GM12875 (cell line): Measurements from ENCODE around the gene EGFL8.

Source experiments
- H3K4me3 ChIP-seq: one replicate; pipeline ENCODE4 v1.5.1; 2011; ENCODE audit warnings: low read depth, low read length, control low read depth
- CTCF ChIP-seq: IDR thresholded peaks from 2 replicates; pipeline ENCODE4 v1.5.1; 2011; ENCODE audit warnings: low read depth, mild to moderate bottlenecking, control low read depth, inconsistent platforms, low read length, moderate library complexity, borderline replicate concordance; ENCODE audit not compliant: insufficient read depth

The EGFL8 gene

GRCh38 chr6:32190054-32190851 is 25.9 kb downstream of the EGFL8 start, which contains the start of gene PBX2:
TSS of gene PBX2 (minus strand) at chr6:32190202. CDS start at chr6:32189915, 287 bp downstream.
- H3K4me3 ChIP-seq, result peak within 1 kb of the TSS; percentile 76
- TF ChIP-seq CTCF, result no peak

- peak overlapping the region; percentile 76 for H3K4me3 ChIP-seq
- TF ChIP-seq CTCF, result no peak
Observed at GRCh38 chr6:32190911-32191677, 26.7 kb downstream of the EGFL8 start.

GRCh38 chr6:32191696-32192607 is 27.6 kb downstream of the EGFL8 start:
- H3K4me3 ChIP-seq, result peak overlapping the region; percentile 76
- no peak for TF ChIP-seq CTCF

- peak within 1 kb of the TSS; percentile 76 for H3K4me3 ChIP-seq
- TF ChIP-seq CTCF, result no peak
Observed at GRCh38 chr6:32192608-32193039, 28.2 kb downstream of the EGFL8 start, which contains the start of gene GPSM3. TSS of gene GPSM3 (minus strand) at chr6:32192643. CDS start at chr6:32192513, 130 bp downstream.

GRCh38 chr6:32193096-32193495 is 28.7 kb downstream of the EGFL8 start:
- peak overlapping the region; percentile 76 for H3K4me3 ChIP-seq

GRCh38 chr6:32194388-32194787 is 30.0 kb downstream of the EGFL8 start:
- TF ChIP-seq CTCF, result no peak
- H3K4me3 ChIP-seq, result no peak overlapping the region
